DMS79 treated with DMSO at 0.1 percent for 48 hours (cell line): ENCODE data around the gene SLC35F4.
"Not testable (repeated sequence)": the region's sequence is repeated elsewhere in the genome, so short reads cannot be mapped to it uniquely, and the experiment has no call there.

Source experiments
- DNase-seq: peaks from one replicate; lab custom pipeline; 2025; lab: John Stamatoyannopoulos, UW

The SLC35F4 gene

DNA sequence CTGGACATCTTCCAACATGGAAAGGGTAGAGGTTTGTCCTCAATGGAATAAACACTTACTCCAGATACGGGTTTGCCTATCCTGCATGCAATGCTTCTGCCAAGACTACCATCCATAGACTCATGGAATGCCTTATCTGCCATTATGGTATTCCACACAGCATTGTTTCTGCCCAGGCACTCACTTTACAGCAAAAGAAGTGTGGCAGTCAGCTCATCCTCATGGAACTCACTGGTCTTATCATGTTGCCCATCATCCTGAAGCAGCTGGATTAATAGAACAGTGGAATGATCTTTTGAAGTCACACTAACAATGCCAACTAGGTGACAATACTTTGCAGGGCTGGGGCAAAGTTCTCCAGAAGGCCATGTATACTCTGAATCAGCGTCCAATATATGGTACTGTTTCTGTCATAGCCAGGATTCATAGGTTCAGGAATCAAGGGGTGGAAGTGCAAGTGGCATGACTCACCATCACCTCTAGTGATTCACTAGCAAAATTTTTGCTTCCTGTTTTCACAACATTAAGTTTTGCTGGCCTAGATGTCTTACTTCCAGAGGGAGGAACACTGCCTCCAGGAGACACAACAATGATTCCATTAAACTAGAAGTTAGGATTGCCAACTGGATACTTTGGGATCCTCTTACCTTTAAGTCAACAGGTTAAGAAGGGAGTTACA, 140.4 kb downstream of the SLC35F4 start:
- DNase-seq, result no peak

DNA sequence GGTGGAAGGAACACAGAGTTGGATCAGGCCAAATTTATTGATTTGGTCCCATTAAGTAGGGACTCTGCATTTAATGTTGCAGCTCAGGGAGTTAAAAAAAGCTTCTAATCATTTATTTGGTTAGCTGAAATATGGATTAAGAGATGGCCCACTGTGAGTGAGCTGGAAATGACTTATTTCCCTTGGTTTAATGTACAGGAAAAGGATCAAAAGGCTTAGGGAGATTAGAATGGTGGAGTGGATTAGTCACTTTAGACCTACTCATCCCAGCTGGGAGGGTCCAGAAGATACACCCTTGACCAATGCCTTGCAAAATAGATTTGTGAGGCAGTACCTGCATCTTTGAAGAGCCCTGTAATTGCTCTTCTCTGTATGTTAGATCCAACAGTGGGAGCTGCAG, 143.8 kb downstream of the SLC35F4 start:
- DNase-seq, result not testable (repeated sequence)

DNA sequence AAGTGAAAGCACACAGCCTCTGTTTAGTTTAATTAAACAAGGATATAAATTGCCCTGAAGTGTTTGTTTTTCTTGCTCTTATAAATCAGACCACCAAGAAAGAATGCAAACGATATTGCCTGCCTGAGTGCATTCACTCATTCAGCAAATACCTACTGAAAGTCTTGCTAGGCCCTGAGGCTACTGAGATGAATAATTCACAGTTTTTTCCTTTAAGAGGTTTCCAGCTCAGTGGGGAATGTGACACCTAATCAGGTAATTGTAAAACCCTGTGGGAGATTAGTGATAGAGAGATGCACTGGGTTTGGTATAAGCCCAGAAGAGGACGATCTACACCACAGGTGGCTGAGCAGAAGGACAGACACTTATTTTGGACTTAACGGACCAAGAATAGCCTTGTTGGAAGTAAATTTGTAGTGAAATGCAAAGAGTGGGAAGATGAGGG, 151.4 kb downstream of the SLC35F4 start:
- DNase-seq, result peak; percentile 95

DNA sequence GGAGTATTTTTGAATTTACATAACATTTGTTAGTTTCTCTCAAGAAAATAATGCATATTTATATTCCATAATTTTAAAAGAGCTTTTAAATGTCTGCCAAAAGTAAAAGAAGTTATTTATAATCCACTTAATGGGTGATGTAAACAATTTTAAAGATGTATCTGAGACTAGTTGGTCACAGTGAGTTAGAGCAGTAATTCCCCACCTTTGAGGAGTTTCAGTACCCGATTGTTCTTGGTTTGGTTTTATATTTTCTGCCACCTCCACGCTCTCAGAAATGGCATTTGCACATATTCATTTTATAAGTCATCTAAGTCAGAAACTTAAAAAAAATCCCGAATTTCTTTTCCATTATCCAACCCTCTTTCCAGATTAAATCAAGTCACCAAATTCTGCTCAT, 153.2 kb downstream of the SLC35F4 start:
- no peak for DNase-seq

DNA sequence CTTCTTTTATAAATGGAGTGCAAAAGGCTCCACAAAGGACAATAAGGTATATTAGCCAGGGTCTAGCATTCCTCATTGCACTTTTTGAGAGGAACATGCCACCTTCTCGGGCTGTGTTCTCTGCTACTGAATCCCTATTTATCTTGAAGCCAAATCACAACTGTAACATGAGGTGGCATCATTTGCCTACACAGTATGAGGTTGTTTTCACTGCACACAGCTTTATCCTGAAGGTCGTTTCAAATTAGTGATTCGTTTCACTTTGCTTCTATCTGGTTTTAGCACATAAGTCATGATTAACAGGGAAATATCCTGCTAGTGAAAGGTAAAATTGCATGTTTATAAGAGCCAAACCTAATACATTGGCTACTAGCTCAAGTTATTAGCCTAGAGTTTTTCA, 153.8 kb downstream of the SLC35F4 start:
- DNase-seq, result no peak

DNA sequence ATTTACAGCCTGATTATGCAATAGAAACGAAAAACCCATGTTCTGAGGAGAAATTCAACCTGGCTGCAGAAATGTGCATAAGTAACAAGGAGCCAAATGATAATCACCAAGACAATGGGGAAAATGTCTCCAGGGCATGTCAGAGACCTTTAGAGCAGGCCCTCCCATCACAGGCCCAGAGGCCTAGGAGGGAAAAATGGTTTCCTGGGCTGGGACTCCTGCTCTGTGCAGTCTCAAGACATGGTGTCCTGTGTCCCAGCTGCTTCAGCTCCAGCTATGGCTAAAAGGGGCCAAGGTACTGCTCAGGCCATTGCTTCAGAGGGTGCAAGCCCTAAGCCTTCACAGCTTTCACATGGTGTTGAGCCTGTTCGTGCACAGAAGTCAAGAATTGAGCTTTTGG, 156.0 kb downstream of the SLC35F4 start:
- DNase-seq, result no peak

DNA sequence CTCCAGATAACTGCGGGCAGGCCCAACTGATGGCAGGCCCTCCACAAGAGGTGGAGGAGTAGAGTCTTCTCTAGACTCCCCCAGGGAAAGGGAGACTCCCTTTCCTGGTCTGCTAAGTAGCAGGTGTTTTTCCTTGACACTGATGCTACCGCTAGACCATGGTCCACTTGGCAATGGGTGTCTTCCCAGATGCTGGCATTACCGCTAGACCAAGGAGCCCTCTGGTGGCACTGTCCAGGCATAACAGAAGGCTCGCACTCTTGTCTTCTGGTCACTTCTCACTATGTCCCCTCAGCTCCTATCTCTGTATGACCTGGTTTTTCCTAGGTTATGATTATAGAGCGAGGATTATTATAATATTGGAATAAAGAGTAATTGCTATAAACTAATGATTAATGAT, 156.8 kb downstream of the SLC35F4 start:
- not testable (repeated sequence) for DNase-seq

DNA sequence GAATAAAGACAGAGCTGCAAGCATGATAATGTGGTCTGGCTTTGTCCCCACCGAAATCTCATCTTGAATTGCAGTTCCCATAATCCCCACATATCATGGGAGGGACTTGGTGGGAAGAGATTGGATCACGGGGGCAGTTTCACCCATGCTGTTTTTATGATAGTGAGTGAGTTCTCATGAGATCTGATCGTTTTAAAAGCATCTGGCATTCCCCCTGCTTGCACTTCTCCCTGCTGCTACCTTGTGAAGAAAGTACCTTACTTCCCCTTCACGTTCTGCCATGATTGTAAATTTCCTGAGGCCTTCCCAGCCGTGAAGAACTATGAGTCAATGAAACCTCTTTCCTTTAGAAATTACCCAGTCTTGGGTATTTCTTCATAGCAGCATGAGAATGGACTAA, 158.7 kb downstream of the SLC35F4 start:
- no peak for DNase-seq

DNA sequence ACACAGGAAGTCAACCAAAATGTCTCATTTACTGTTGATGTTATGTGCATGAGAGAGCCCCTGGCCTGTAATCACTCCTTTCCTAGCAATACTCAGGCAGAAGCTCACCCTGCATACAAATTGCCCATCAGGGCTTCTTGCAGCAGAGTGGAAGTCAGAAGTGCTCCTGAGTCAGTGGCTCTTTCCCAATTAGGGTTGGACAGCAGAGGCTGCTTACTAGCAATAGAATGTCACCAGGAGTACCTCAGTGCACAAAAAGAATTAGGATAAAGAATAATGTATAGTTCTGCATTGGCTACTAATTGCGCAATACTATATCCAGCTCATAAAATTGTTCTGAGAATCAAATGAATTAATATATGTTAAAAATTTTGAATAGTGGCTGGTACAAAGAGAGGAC, 161.1 kb downstream of the SLC35F4 start:
- DNase-seq, result no peak

DNA sequence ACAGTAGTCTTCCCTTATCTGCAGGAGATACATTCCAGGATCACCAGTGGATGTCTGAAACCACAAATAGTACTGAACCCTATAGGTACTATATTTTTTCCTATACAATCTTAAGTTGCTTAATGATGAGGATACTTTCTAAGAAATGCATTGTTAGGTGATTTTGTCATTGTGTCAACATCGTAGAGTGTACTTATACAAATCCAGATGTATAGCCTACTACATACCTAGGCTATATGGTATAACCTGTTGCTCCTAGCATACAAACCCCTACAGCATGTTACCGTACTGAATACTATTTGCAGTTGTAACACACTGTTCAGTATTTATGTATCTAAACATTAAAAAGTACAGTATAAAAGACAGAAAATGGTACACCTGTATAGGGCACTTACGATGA, 165.9 kb downstream of the SLC35F4 start:
- no peak for DNase-seq

DNA sequence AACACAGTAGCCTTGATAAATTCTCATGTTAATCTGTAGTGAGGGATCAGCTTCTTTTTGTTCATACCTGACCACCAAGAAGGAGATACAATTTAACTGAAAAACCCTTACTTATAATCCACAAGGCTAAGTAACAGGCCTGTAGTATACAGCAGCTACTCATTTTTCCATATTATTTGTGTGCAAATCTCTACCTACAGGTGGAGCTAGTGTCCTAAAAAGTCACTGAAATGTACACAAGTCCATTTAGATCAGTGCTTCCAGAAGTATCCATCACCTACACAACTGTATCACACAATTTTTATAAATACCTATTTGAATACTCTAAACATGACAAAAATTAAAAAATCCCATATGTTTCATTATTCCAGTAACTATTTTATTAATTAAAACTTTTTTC, 173.2 kb downstream of the SLC35F4 start:
- no peak for DNase-seq

DNA sequence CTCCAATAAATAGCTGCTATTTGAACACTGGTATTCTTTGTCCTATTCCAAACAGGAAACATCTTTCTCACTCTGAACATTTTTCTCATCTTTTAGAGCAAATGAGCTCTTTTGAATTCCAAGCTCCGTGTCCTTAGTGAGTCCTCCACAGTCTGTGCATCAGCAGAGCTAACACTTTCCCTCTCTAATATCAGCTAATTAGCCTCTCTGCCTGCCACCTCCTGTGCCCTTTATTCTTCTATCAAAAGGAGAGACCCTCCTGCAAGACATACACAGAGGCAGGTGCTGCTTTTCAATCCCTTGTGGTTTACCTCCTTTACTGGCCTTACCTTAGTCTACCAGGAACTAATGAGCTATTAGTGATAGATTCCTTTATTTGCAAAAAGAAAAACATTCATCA, 178.5 kb downstream of the SLC35F4 start:
- DNase-seq, result no peak

DNA sequence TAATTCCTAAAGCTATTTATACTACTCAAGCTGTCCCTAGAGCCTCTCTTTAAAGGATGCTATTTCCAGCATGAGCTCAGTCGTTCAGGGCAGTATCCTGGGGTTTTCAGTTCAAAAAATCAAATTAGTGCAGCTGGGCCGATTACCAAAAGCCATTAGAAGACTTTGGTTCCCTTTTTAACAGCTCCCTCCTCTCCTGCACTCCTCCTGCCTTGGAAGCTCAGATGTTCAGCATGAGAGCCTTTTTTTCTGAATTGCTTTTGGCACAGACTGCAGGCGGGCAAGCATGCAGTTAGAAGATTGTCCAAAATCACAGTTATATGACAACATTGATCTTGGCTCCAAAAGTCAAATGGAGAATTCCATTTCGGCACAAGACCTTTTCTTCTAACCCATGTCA, 179.6 kb downstream of the SLC35F4 start:
- DNase-seq, result peak; percentile 86

DNA sequence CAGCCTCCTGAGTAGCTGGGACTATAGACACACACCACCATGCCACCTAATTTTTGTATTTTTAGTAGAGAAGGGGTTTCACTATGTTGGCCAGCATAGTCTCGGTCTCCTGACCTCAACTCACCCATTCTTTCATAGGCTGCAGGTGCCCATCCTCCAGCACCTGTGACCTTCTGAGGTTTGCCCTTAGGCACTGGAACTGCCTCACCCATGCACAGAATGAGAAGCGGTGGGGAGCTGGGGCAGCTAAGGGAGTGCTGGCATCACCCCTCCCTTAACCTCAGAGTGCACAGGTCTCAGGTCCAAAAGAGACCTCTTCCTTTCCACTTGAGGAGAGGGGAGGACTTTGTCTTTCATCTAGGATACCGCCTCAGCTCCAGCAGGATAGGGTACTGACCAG, 194.9 kb downstream of the SLC35F4 start:
- no peak for DNase-seq

DNA sequence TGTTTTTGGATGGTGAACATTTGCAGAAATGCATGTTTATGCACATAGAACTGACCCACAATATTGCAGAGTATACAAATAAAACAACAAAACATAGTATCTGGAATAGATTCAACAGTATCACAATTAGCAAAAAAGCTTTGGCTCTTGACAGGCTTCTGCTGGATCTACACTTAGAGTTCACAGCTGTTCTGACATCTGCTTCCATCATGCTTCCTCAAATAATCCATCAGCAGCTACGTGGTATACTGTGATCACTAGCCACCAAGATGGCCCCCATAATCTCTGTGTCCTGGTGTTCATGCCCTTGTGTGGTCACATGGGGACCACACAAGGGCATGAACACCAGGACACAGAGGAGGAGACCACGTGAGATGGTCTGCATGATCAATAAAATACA, 205.7 kb downstream of the SLC35F4 start:
- DNase-seq, result no peak

DNA sequence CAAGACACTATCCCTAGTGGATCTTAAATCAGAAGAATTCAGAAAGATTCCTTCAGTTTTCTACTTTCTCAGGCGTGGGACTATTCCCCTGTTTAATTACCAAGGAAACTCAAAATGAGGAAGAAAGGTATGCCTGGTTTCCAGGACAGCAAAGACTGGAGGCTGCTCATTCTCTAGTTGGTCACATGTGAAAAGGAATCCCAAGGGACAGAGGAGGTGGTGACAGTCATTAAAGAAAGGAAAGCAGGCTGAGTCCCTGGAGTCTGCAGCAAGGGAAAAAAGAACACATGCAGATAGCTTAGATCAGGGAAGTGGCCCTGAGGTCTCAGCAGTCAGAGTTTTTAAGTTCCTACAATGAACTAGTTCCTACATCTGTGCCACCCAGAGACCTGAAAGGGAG, 206.8 kb downstream of the SLC35F4 start:
- DNase-seq, result no peak

DNA sequence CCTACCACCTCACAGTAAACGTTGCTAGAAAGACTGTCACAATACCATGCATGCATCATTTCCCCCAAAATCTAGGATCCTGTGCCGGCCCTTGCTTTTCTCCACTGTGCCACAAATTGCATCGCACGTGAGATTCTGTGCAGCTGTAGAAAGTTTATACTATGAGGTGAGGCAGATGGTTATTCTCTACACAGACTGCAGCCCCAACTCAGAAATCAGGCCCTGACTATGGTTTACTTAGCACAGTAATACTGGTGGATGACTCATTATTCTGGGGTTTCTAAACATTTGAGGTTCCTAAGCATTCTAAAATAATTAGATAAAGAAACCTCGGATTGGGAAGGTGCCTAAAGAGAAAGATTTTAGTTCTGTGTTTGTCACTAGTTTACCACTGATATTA, 208.4 kb downstream of the SLC35F4 start:
- no peak for DNase-seq

DNA sequence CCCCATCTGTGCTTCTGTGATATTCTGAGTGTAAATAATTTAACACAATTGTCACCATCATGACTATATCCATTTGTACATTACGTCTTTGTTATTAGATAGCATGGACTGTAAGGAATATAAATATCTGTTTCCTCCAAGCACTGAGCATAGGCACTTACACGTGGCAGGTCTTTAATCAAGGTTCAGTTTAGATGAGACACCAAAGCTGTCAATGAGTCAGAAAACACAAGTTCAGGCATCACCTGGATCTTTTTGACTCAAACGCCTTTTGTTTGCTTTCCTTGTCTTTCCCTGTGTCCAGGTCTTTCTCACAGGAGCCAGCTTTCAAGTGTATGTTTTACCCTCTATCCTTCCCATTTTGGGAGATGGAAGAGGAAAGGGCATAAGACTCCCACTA, 209.0 kb downstream of the SLC35F4 start:
- DNase-seq, result no peak

DNA sequence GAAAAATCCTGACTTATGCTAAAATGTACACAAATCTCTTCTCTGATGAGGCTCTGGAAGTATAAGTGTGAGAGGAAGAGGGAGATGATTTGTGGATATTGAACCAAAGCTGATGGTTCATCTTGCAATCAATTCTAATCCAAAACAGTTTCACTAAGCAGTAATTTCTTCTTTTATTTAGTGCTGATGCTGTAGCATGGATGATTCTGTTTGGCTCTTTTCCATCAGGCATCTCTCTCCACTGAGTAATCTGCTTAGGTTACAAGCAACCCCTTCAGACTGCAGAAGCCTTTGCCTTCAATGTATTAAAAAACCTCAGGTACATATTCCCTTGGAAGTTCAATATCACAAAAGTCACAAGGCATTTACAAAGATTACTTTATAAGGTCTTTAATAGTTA, 213.1 kb downstream of the SLC35F4 start:
- DNase-seq, result no peak

DNA sequence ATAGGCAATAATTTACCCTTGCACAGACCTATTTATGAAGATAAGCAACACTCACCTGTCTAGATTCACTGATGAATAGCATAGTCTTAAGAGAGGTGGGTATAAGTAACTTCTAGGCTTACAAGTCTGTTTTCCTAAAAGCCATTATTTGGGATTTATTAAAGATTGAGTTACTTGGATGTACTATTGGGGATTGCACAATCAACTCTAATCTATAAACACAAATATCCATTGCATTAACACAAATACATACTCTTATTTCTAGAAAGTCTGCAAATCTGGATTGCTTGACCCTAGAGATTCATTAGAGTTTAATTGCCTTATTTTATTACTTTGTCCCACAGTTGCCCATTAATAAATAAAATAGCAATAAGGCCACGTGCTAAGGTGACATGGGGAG, 224.1 kb downstream of the SLC35F4 start:
- DNase-seq, result no peak

DNA sequence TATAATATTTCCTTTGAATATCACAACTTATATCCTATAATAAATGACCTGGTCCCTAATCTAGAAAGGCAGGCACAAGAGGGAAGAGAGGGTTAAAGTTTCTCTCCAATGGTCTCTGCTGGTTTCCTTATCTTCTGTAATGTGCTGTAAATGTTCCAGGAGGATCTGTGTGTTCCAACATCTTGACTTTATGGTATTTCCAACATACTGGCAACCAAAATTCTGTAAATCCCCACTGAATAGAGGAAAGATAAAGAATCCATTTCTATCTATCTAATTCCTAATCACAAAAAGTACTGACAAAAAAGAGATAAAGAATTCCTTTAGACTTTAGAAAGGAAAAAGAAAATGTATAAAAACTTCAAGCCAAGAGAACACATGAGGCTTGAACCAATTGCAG, 225.9 kb downstream of the SLC35F4 start:
- no peak for DNase-seq

DNA sequence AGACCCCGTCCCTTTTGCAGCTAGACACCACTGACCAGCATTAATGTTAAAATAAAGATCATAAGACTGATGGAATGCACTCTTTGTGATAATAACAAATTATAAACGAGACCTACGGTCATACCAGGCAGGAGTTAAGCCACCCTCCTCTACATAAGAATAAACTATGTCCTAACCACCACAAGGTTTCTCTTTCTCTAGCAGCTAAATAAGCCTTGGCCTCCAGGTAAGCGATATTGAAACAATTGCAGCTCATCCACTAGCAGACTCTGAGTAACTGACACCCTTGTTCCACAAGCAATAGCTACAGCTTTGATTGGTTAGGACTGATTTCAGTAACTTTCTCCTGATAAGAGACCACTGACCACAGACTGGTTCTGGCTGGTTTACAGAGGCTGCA, 228.0 kb downstream of the SLC35F4 start:
- DNase-seq, result no peak

DNA sequence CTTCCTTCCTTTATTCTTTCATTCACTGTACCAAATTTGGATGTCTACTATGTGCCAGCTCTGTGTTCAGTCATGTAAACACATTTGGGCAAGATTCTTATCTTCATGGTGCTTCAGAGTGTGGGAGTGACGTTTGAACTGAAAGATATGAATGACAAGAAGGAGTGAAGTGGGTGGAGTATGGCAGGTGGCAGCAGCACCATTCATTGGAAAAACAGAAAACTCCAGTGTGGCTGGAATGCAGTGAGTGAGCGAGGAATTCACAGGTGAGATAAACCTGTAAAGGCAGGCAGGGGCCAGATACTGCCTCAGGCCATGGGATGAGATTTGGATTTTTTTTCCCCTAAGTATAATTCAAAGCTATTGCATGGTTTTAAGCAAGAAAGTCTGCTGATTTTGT, 231.6 kb downstream of the SLC35F4 start:
- DNase-seq, result peak; percentile 43

DNA sequence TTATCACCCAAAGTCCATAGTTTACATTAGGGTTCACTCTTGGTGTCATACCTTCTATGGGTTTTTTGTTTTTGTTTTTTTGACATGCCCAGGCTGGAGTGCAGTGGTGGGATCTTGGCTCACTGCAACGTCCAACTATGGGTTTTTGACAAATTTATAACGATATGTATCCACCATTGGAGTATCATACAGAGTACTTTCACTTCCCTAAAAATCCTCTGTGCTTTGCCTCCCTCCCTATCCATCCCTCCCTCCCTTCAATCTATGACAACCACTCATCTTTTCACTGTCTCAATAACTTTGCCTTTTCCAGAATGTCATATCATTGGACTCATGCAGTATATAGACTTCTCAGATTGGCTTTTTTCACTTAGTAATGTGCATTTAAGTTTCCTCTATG, 233.2 kb downstream of the SLC35F4 start:
- DNase-seq, result no peak

DNA sequence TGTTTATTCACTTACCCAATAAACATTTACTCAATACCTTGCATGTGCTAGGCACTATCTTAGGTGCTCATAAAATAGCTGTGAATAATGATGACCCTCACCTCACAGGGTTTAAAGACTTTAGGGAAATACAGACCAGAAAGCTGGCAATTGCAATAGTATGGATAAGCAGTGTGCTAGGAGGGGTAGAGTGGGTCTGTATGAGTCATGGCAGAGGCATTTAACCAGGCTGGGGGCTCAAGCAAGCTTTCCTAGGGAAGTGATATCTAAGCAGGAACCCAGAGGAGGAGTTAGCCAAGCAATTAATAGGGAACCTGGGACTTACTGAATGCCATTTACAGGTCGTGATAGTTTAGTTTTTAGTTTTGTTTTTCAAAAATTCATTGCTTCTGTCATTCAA, 248.4 kb downstream of the SLC35F4 start:
- peak; percentile 47 for DNase-seq
